RWPE2 (cell line): ENCODE measurements around the gene LHX4.
A peak's percentile ranks its signal among the peaks of the same experiment; 100 is the strongest.

Experiments
- ATAC-seq: fragments of 200-7000 bp; cut with Tn5 transposase; 3 replicates; pipeline ENCODE4 v1.9.1; 2021; ENCODE audit warnings: low read depth
- DNase-seq: peaks from one replicate; pipeline ENCODE4 v3.0.0-alpha.2; 2020; ENCODE audit warnings: low spot score
- H3K27ac ChIP-seq: fragments of 450-650 bp; 2 replicates; pipeline ENCODE4 v1.5.1; 2017; ENCODE audit warnings: mild to moderate bottlenecking; ENCODE audit not compliant: poor library complexity, severe bottlenecking
- H3K27me3 ChIP-seq: fragments of 250-450 bp; sonication (Bioruptor Pico); 2 replicates; pipeline ENCODE4 v1.5.1; 2021; ENCODE audit warnings: mild to moderate bottlenecking, moderate library complexity; ENCODE audit not compliant: insufficient read depth, poor library complexity, severe bottlenecking
- H3K36me3 ChIP-seq: fragments of 250-450 bp; sonication (Bioruptor Pico); 2 replicates; pipeline ENCODE4 v1.5.1; 2020; ENCODE audit warnings: low read depth, mild to moderate bottlenecking, moderate library complexity
- H3K4me1 ChIP-seq: fragments of 250-450 bp; sonication (Bioruptor Pico); 2 replicates; pipeline ENCODE4 v1.5.1; 2021; ENCODE audit warnings: mild to moderate bottlenecking, moderate library complexity; ENCODE audit not compliant: insufficient read depth, poor library complexity, severe bottlenecking
- H3K4me3 ChIP-seq: fragments of 250-450 bp; sonication (Bioruptor Pico); 2 replicates; pipeline ENCODE4 v1.5.1; 2021; ENCODE audit warnings: mild to moderate bottlenecking, moderate library complexity; ENCODE audit not compliant: severe bottlenecking
- H3K9me3 ChIP-seq: fragments of 250-450 bp; sonication (Bioruptor Pico); 2 replicates; pipeline ENCODE4 v1.5.1; 2021; ENCODE audit warnings: mild to moderate bottlenecking, moderate library complexity; ENCODE audit not compliant: severe bottlenecking
- CTCF ChIP-seq: fragments of 450-650 bp; IDR thresholded peaks from one replicate; pipeline ENCODE4 v1.5.1; 2017; ENCODE audit warnings: mild to moderate bottlenecking, moderate library complexity; ENCODE audit not compliant: poor library complexity, severe bottlenecking

LHX4 gene

GRCh38 chr1:180258290-180258689 lies 28.2 kb downstream of the LHX4 start:
- no peaks in the 10 kb centered on the region for H3K27me3 ChIP-seq
- no peak overlapping the region for H3K4me3 ChIP-seq
- H3K9me3 ChIP-seq: no peaks in the 10 kb centered on the region
- no peak for ATAC-seq
- H3K4me1 ChIP-seq: no peaks in the 10 kb centered on the region
- no peak overlapping the region for H3K27ac ChIP-seq
- no peak for TF ChIP-seq CTCF
- DNase-seq: no peak
- no peaks in the 10 kb centered on the region for H3K36me3 ChIP-seq

GRCh38 chr1:180258935-180259334 lies 28.9 kb downstream of the LHX4 start:
- no peak for TF ChIP-seq CTCF
- no peak for ATAC-seq
- no peak for DNase-seq
- H3K27me3 ChIP-seq: no peaks in the 10 kb centered on the region
- H3K9me3 ChIP-seq: no peaks in the 10 kb centered on the region
- H3K36me3 ChIP-seq: no peaks in the 10 kb centered on the region
- no peak overlapping the region for H3K4me3 ChIP-seq
- H3K4me1 ChIP-seq: no peaks in the 10 kb centered on the region
- no peak overlapping the region for H3K27ac ChIP-seq

- DNase-seq (no peak), ATAC-seq (no peak; the same call in 2 of the 3 replicates)
- no peak for TF ChIP-seq CTCF
- no peaks in the 10 kb centered on the region for H3K9me3 ChIP-seq
- H3K27me3 ChIP-seq: no peaks in the 10 kb centered on the region
- no peaks in the 10 kb centered on the region for H3K36me3 ChIP-seq
- no peak overlapping the region for H3K4me3 ChIP-seq
- no peak overlapping the region for H3K27ac ChIP-seq
- no peaks in the 10 kb centered on the region for H3K4me1 ChIP-seq
Measured at GRCh38 chr1:180259431-180260338, 29.6 kb downstream of the LHX4 start.

- DNase-seq (no peak), ATAC-seq (no peak; the same call in 2 of the 3 replicates)
- no peak for TF ChIP-seq CTCF
- Histone ChIP-seq H3K27me3 (no peaks in the 10 kb centered on the region), H3K27ac (no peak overlapping the region), H3K4me3 (no peak overlapping the region), H3K36me3 (no peaks in the 10 kb centered on the region), H3K9me3 (no peaks in the 10 kb centered on the region), H3K4me1 (no peaks in the 10 kb centered on the region)
Measured at GRCh38 chr1:180260541-180260940, 30.5 kb downstream of the LHX4 start.

- TF ChIP-seq CTCF: no peak
- 0 out of 3 replicates have a peak, but pooled peaks have one; percentile 19 for ATAC-seq
Measured at GRCh38 chr1:180261030-180261429, 31.0 kb downstream of the LHX4 start.

More at GRCh38 chr1:180261030-180261429, 31.0 kb downstream of the LHX4 start:
- no peak for DNase-seq
- no peaks in the 10 kb centered on the region for H3K36me3 ChIP-seq
- H3K4me3 ChIP-seq: no peak overlapping the region
- no peaks in the 10 kb centered on the region for H3K27me3 ChIP-seq
- no peaks in the 10 kb centered on the region for H3K4me1 ChIP-seq
- no peak overlapping the region for H3K27ac ChIP-seq
- no peaks in the 10 kb centered on the region for H3K9me3 ChIP-seq
